Measurements from ENCODE around the gene WFDC2.

Gene WFDC2

GRCh38 chr20:45433976-45434375 lies 35.6 kb upstream of the WFDC2 start:
- no peak for TF ChIP-seq REST (IDR thresholded peaks at IDR 0.05; ENCODE audit: low read depth)
- no peak for TF ChIP-seq TCF12 (IDR thresholded peaks at IDR 0.05; ENCODE audit: low read depth)
- TF ChIP-seq CREB1 (IDR thresholded peaks at IDR 0.05; ENCODE audit: low read depth) = no peak
- TF ChIP-seq TEAD4 (IDR thresholded peaks at IDR 0.05) = no peak
- no peak for TF ChIP-seq YY1 (IDR thresholded peaks at IDR 0.05; ENCODE audit: low read depth)
- TF ChIP-seq RAD21 (IDR thresholded peaks at IDR 0.05; ENCODE audit: low read depth) = no peak
- no peak for TF ChIP-seq FOXM1 (IDR thresholded peaks at IDR 0.05; ENCODE audit: borderline replicate concordance, low read depth)
- no peak for TF ChIP-seq CEBPB (IDR thresholded peaks at IDR 0.05)
- TF ChIP-seq USF1 (IDR thresholded peaks at IDR 0.05) = no peak
- TF ChIP-seq NFIC (IDR thresholded peaks at IDR 0.05) = no peak
- no peak for TF ChIP-seq EGR1 (IDR thresholded peaks at IDR 0.05)
- no peak for TF ChIP-seq TAF1 (IDR thresholded peaks at IDR 0.05; ENCODE audit: low read depth)

GRCh38 chr20:45436732-45437485 lies 32.6 kb upstream of the WFDC2 start:
- TF ChIP-seq MAX (IDR thresholded peaks at IDR 0.05) (0 out of 2 replicates have a peak, but pooled peaks have one; percentile 26), YY1 (IDR thresholded peaks at IDR 0.05; ENCODE audit: low read depth) (peak; percentile 49; the same call in 1 of the 2 replicates), TEAD4 (IDR thresholded peaks at IDR 0.05) (no peak), ZBTB7A (IDR thresholded peaks at IDR 0.05; ENCODE audit: low read depth) (peak; percentile 60; the same call in 1 of the 2 replicates), EGR1 (IDR thresholded peaks at IDR 0.05) (0 out of 2 replicates have a peak, but pooled peaks have one; percentile 16), TCF12 (IDR thresholded peaks at IDR 0.05; ENCODE audit: low read depth) (no peak), RAD21 (IDR thresholded peaks at IDR 0.05; ENCODE audit: low read depth) (peak; percentile 91)

- TF ChIP-seq CEBPB (IDR thresholded peaks at IDR 0.05) = no peak
- no peak for TF ChIP-seq RAD21 (IDR thresholded peaks at IDR 0.05; ENCODE audit: low read depth)
- TF ChIP-seq EP300 (IDR thresholded peaks at IDR 0.05; ENCODE audit: borderline replicate concordance) = no peak
- no peak for TF ChIP-seq NFIC (IDR thresholded peaks at IDR 0.05)
- no peak for TF ChIP-seq YY1 (IDR thresholded peaks at IDR 0.05; ENCODE audit: low read depth)
- no peak for TF ChIP-seq EGR1 (IDR thresholded peaks at IDR 0.05)
- TF ChIP-seq CREB1 (IDR thresholded peaks at IDR 0.05; ENCODE audit: low read depth) = no peak
- no peak for TF ChIP-seq MAX (IDR thresholded peaks at IDR 0.05)
- no peak for TF ChIP-seq ZBTB7A (IDR thresholded peaks at IDR 0.05; ENCODE audit: low read depth)
- TF ChIP-seq FOXM1 (IDR thresholded peaks at IDR 0.05; ENCODE audit: borderline replicate concordance, low read depth) = no peak
- TF ChIP-seq TAF1 (IDR thresholded peaks at IDR 0.05; ENCODE audit: low read depth) = no peak
- no peak for TF ChIP-seq USF1 (IDR thresholded peaks at IDR 0.05)
- TF ChIP-seq TCF12 (IDR thresholded peaks at IDR 0.05; ENCODE audit: low read depth) = no peak
- TF ChIP-seq TEAD4 (IDR thresholded peaks at IDR 0.05) = no peak
- no peak for TF ChIP-seq REST (IDR thresholded peaks at IDR 0.05; ENCODE audit: low read depth)
These were observed 29.1 kb upstream of the WFDC2 start for GRCh38 chr20:45440424-45440823.

GRCh38 chr20:45440891-45441685 lies 28.5 kb upstream of the WFDC2 start:
- TF ChIP-seq EP300 (IDR thresholded peaks at IDR 0.05; ENCODE audit: borderline replicate concordance) (no peak), ZBTB7A (IDR thresholded peaks at IDR 0.05; ENCODE audit: low read depth) (no peak), REST (IDR thresholded peaks at IDR 0.05; ENCODE audit: low read depth) (no peak), USF1 (IDR thresholded peaks at IDR 0.05) (no peak), MAX (IDR thresholded peaks at IDR 0.05) (no peak), TCF12 (IDR thresholded peaks at IDR 0.05; ENCODE audit: low read depth) (no peak), EGR1 (IDR thresholded peaks at IDR 0.05) (no peak), FOXM1 (IDR thresholded peaks at IDR 0.05; ENCODE audit: borderline replicate concordance, low read depth) (no peak), RAD21 (IDR thresholded peaks at IDR 0.05; ENCODE audit: low read depth) (no peak), CEBPB (IDR thresholded peaks at IDR 0.05) (no peak)
